Hepatic stellate cell (primary cell): ENCODE data around the gene GNAO1.

Experiments used
- DNase-seq: peaks from one replicate; pipeline ENCODE4 v3.0.0; 2011; ENCODE audit warnings: low spot score

The GNAO1 gene

GRCh38 chr16:56191156-56191815, at the start of gene GNAO1:
Gene GNAO1, plus strand, starts transcription at chr16:56191489. Its CDS starts 747 bp downstream, at chr16:56192236.
- DNase-seq: peak; percentile 65

- DNase-seq: no peak
These were observed 47.6 kb upstream of the GNAO1 start for GRCh38 chr16:56143666-56144065.

- DNase-seq: no peak
These were observed 45.9 kb upstream of the GNAO1 start for GRCh38 chr16:56145369-56145768.

GRCh38 chr16:56151621-56152020, 39.7 kb upstream of the GNAO1 start:
- no peak for DNase-seq

GRCh38 chr16:56161658-56162057, 29.6 kb upstream of the GNAO1 start:
- no peak for DNase-seq

- no peak for DNase-seq
These were observed 28.2 kb upstream of the GNAO1 start for GRCh38 chr16:56163089-56163488.

GRCh38 chr16:56163938-56164337, 27.4 kb upstream of the GNAO1 start:
- no peak for DNase-seq

- DNase-seq: no peak
These were observed 26.7 kb upstream of the GNAO1 start for GRCh38 chr16:56164636-56165035.

GRCh38 chr16:56174411-56174810, 16.9 kb upstream of the GNAO1 start:
- no peak for DNase-seq

- no peak for DNase-seq
These were observed 9.9 kb upstream of the GNAO1 start for GRCh38 chr16:56181401-56181800.

- no peak for DNase-seq
These were observed 8.0 kb upstream of the GNAO1 start for GRCh38 chr16:56183266-56183665.

- no peak for DNase-seq
These were observed 1.1 kb upstream of the GNAO1 start for GRCh38 chr16:56190048-56190676.

- DNase-seq: no peak
These were observed 573 bp upstream of the GNAO1 start for GRCh38 chr16:56190677-56191155.

GRCh38 chr16:56191835-56192634, 746 bp downstream of the GNAO1 start:
- no peak for DNase-seq

GRCh38 chr16:56192635-56192945, 1.3 kb downstream of the GNAO1 start:
- no peak for DNase-seq

GRCh38 chr16:56192986-56193945, 2.0 kb downstream of the GNAO1 start:
- no peak for DNase-seq

- DNase-seq: peak; percentile 59
These were observed 2.9 kb downstream of the GNAO1 start for GRCh38 chr16:56193951-56194726.

GRCh38 chr16:56195151-56195550, 3.9 kb downstream of the GNAO1 start:
- DNase-seq: no peak

- DNase-seq: no peak
These were observed 5.1 kb downstream of the GNAO1 start for GRCh38 chr16:56196381-56196780.

GRCh38 chr16:56197192-56197992, 6.1 kb downstream of the GNAO1 start:
- DNase-seq: no peak
